GM18870 (cell line): ENCODE data around the gene GP9.
"Not testable (repeated sequence)": the region's sequence is repeated elsewhere in the genome, so short reads cannot be mapped to it uniquely, and the experiment has no call there.

Source experiments
- ATAC-seq: cut with Tn5 transposase; IDR thresholded peaks from one replicate; pipeline ENCODE4 v1.9.1; 2021; ENCODE audit warnings: moderate library complexity; ENCODE audit not compliant: unreplicated experiment

The GP9 gene

GRCh38 chr3:129047553-129047839, 13.1 kb upstream of the GP9 start:
- ATAC-seq, result no peak

- ATAC-seq, result no peak
Observed at GRCh38 chr3:129050556-129051295, 9.9 kb upstream of the GP9 start.

DNA sequence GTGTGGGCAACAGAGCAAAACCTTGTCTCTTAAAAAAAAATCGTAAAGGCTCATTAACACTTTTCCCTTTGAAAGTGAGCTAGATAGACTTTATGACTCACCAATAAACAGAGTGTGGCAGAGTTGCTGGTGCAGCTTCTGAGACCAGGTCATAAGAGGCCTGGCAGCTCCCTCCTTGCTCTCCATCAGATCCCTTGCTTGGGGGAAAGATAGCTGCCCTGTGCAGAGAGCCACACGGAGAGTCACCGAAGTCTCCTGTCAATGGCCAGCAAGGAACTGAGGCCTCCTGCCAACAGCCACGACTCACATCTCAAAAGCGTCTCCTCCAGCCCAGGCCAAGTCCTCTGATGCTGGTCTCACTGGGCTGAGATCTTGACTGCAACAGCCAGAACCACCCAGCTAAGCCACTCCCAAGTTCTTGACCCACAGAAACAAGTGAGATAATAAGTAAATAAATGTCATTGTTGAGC, 8.7 kb upstream of the GP9 start:
- ATAC-seq, result no peak

GRCh38 chr3:129052675-129053074, 7.9 kb upstream of the GP9 start:
- ATAC-seq, result no peak

GRCh38 chr3:129054605-129055104, 5.9 kb upstream of the GP9 start:
- ATAC-seq, result no peak

GRCh38 chr3:129056451-129057173, 4.0 kb upstream of the GP9 start:
- no peak for ATAC-seq

- no peak for ATAC-seq
Observed at GRCh38 chr3:129057249-129057648, 3.3 kb upstream of the GP9 start.

- no peak for ATAC-seq
Observed at GRCh38 chr3:129058441-129059200, 2.0 kb upstream of the GP9 start.

DNA sequence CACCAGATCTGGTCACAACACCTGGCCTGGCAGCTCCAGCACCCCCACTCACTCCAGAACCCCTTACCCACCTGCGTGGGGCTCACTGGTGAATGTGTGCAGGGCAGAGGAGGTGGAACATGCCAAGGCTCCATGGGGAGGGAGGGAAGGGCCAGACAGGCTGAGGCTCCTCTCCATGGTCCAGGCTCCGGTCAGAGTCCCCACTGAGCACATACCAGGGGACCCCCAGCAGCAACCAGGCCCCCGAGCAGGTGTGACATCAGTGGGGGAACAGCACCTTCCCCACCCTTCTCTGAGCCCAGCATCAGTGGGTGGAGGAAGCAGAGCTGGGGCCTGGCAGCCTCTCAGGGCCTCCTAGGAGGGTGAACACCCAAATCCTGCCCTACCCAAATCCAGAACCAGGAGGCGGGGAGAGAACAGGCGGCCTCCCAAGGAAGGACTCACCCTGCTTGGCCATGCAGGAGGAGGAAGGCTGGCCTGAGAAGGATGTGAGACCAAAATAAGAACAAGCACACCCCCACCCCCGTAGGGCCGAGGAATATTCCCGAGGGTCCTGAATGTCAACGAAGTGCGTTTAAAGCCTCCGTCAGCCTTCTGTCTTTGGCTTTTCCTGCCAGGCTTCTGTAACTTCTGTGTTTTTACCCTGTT, 1.1 kb upstream of the GP9 start:
- ATAC-seq, result no peak

DNA sequence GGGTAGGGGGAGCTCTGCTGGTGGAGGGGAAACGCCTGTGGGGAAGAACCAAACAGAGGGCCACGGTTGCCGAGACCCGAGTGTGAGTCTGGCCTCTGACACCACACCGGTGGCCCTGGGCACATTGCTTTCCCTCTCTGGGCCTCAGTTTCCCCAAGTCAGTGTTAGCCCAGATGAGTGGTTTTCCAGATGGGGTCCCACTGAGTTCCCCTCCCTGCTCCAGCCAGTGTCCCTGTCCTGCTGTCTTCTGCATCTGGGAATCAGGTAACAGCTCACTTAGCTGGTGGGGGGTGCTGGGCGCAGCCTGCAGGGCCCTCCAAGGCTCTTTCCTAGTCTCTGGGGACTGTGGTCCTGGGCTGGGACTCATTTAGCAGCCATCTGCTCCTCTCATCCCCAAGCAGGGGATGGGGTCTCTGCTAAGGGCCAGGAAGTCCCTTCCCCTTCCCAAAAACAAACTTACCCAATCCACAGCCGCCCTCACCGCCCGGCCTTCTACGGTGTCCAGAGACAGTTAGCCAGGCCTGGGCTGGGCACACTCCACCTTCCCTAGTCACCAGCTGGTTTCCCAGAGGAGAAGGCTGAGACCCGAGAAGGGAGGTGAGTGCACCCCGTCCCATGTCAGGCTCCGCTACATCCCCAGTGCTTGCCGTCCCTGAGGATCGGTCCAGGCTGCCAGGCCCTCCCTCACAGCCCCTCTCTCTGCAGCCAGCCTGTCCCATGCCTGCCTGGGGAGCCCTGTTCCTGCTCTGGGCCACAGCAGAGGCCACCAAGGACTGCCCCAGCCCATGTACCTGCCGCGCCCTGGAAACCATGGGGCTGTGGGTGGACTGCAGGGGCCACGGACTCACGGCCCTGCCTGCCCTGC, 676 bp downstream of the GP9 start:
- ATAC-seq, result no peak

DNA sequence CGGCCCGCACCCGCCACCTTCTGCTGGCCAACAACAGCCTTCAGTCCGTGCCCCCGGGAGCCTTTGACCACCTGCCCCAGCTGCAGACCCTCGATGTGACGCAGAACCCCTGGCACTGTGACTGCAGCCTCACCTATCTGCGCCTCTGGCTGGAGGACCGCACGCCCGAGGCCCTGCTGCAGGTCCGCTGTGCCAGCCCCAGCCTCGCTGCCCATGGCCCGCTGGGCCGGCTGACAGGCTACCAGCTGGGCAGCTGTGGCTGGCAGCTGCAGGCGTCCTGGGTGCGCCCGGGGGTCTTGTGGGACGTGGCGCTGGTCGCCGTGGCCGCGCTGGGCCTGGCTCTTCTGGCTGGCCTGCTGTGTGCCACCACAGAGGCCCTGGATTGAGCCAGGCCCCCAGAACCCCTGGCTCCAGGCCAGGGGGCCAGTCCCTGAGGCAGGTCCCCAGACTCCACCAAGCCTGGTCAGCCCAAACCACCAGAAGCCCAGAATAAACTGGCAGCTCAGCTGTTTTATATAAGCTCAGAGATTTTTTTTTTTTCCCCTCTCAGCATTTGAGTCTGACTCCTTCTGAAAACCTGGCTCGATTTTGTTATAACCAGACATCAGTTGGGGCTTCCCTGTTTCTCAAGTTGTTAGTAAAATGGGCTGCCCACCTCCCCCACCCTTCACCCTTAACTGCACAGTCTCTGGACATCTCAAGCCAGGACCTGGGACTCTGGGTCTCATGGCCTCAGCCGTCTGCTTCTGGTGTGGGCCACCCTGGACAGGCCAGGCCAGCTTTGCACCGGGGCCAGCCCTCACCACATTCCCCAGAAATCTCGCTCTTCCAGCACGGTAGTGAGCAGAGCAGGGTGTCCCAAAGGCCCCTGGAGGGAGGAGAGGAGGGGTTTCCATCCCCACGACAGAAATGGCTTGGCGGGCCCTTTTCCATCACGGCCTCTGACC, 1.6 kb downstream of the GP9 start:
- ATAC-seq, result no peak

GRCh38 chr3:129063091-129063640, 2.6 kb downstream of the GP9 start:
- ATAC-seq, result no peak

GRCh38 chr3:129063841-129064482, 3.4 kb downstream of the GP9 start:
- ATAC-seq, result no peak

DNA sequence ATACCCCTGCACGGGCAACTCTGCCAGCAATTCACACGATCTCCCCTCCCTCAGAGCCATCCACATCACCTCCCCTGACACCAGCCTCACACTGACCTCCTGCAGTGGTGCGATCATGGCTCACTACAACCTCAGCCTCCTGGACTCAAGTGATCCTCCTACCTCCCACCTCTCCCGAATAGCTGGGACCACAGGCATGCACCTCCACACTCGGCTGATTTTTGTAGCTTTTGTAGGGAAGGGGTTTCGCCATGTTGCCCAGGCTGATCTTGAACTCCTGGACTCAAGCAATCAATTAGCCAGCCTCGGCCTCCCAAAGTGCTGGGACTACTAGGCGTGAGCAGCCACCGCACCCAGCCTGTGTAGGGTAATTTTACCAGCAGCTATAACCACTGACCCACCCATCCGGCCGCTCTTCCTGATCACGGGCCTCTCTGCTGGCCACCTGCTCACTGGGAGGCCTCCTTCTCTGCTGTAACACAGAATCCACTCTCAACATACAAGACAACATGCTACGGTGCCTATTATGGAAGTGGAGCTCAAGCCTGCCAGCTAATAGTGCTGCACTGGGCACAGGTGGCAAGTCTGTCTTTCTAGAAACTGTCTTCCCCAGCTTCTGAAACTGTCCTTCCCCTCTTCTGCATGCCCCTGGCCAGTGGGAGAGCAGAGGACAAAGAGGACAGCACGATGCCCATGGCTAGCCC, 4.6 kb downstream of the GP9 start:
- ATAC-seq, result no peak

GRCh38 chr3:129065720-129066073, 5.1 kb downstream of the GP9 start:
- no peak for ATAC-seq

- ATAC-seq, result not testable (repeated sequence)
Observed at GRCh38 chr3:129067719-129068118, 7.1 kb downstream of the GP9 start.

- no peak for ATAC-seq
Observed at GRCh38 chr3:129068291-129068886, 7.8 kb downstream of the GP9 start.
